HTR-8/SVneo (cell line): Measurements from ENCODE around the gene ZBTB2.
"Not testable (repeated sequence)": the region's sequence is repeated elsewhere in the genome, so short reads cannot be mapped to it uniquely, and the experiment has no call there.

Source experiments
- DNase-seq: peaks from one replicate; pipeline ENCODE4 v3.0.0; 2011; ENCODE audit warnings: low spot score, mixed read lengths; ENCODE audit not compliant: insufficient read length
- FAIRE-seq: peaks from 2 replicates; lab custom pipeline; 2011; peaks lifted over from hg19 to GRCh38; lab: Jason Lieb, UNC

The ZBTB2 gene

GRCh38 chr6:151340219-151340978, 51.0 kb downstream of the ZBTB2 start:
- DNase-seq = no peak
- FAIRE-seq = no peak

GRCh38 chr6:151339369-151339768, 52.0 kb downstream of the ZBTB2 start:
- DNase-seq = no peak

GRCh38 chr6:151338651-151339200, 52.6 kb downstream of the ZBTB2 start:
- DNase-seq (no peak), FAIRE-seq (no peak)

More at GRCh38 chr6:151339369-151339768, 52.0 kb downstream of the ZBTB2 start:
- no peak for FAIRE-seq

- DNase-seq (no peak), FAIRE-seq (no peak)
Observed at GRCh38 chr6:151335930-151336329, 55.4 kb downstream of the ZBTB2 start.

- DNase-seq (no peak), FAIRE-seq (no peak)
Observed at GRCh38 chr6:151330130-151330696, 61.1 kb downstream of the ZBTB2 start.

- FAIRE-seq (no peak), DNase-seq (no peak)
Observed at GRCh38 chr6:151327101-151327500, 64.3 kb downstream of the ZBTB2 start.

- FAIRE-seq (no peak), DNase-seq (no peak)
Observed at GRCh38 chr6:151326116-151326825, 65.1 kb downstream of the ZBTB2 start.

- DNase-seq (peak; percentile 63), FAIRE-seq (no peak)
Observed at GRCh38 chr6:151325075-151326050, 66.0 kb downstream of the ZBTB2 start.

- DNase-seq = no peak
- FAIRE-seq = no peak
Observed at GRCh38 chr6:151324488-151324825, 66.9 kb downstream of the ZBTB2 start.

GRCh38 chr6:151323791-151324487, 67.4 kb downstream of the ZBTB2 start:
- FAIRE-seq (no peak), DNase-seq (peak; percentile 75)

- DNase-seq = no peak
- no peak for FAIRE-seq
Observed at GRCh38 chr6:151322570-151322969, 68.8 kb downstream of the ZBTB2 start.

GRCh38 chr6:151321438-151321837, 69.9 kb downstream of the ZBTB2 start:
- FAIRE-seq (no peak), DNase-seq (no peak)

- no peak for FAIRE-seq
- DNase-seq = no peak
Observed at GRCh38 chr6:151320140-151320539, 71.2 kb downstream of the ZBTB2 start.

GRCh38 chr6:151317995-151318365, 73.4 kb downstream of the ZBTB2 start:
- FAIRE-seq (peak; percentile 9), DNase-seq (no peak)

- peak; percentile 69 for FAIRE-seq
- DNase-seq = peak; percentile 48
Observed at GRCh38 chr6:151317103-151317994, 74.0 kb downstream of the ZBTB2 start.

GRCh38 chr6:151315661-151316060, 75.7 kb downstream of the ZBTB2 start:
- not testable (repeated sequence) for DNase-seq, FAIRE-seq
